CD4-positive, alpha-beta T cell treated with Interleukin-15 for 1 hour (primary cell): ENCODE measurements around the gene ACTL9.

Experiments
- DNase-seq: peaks from one replicate; pipeline ENCODE4 v3.0.0-alpha.2; 2020

The ACTL9 gene

GRCh38 chr19:8684001-8684902 lies 14.3 kb downstream of the ACTL9 start:
- no peak for DNase-seq

GRCh38 chr19:8682931-8683330 lies 15.7 kb downstream of the ACTL9 start:
- DNase-seq: no peak

GRCh38 chr19:8682472-8682871 lies 16.1 kb downstream of the ACTL9 start:
- DNase-seq: no peak

GRCh38 chr19:8681345-8682029 lies 17.1 kb downstream of the ACTL9 start:
- DNase-seq: no peak

- DNase-seq: no peak
These were observed 17.8 kb downstream of the ACTL9 start for GRCh38 chr19:8680676-8681344.

- no peak for DNase-seq
These were observed 20.3 kb downstream of the ACTL9 start for GRCh38 chr19:8678244-8678807.

- DNase-seq: no peak
These were observed 23.5 kb downstream of the ACTL9 start for GRCh38 chr19:8675066-8675465.

- no peak for DNase-seq
These were observed 25.2 kb downstream of the ACTL9 start for GRCh38 chr19:8673276-8673891.

- no peak for DNase-seq
These were observed 31.7 kb downstream of the ACTL9 start for GRCh38 chr19:8666814-8667405.

GRCh38 chr19:8665468-8666213 lies 33.0 kb downstream of the ACTL9 start:
- no peak for DNase-seq

GRCh38 chr19:8664671-8665057 lies 33.9 kb downstream of the ACTL9 start:
- DNase-seq: no peak

- peak; percentile 55 for DNase-seq
These were observed 34.5 kb downstream of the ACTL9 start for GRCh38 chr19:8663920-8664670.

GRCh38 chr19:8662263-8662662 lies 36.3 kb downstream of the ACTL9 start:
- DNase-seq: no peak

GRCh38 chr19:8659905-8660304 lies 38.7 kb downstream of the ACTL9 start:
- DNase-seq: no peak

- no peak for DNase-seq
These were observed 40.7 kb downstream of the ACTL9 start for GRCh38 chr19:8657869-8658268.

GRCh38 chr19:8655340-8655709 lies 43.3 kb downstream of the ACTL9 start:
- DNase-seq: no peak

- DNase-seq: peak; percentile 64
These were observed 43.8 kb downstream of the ACTL9 start for GRCh38 chr19:8654591-8655339.

- DNase-seq: no peak
These were observed 50.4 kb downstream of the ACTL9 start for GRCh38 chr19:8648240-8648639.
